Measurements from ENCODE around the gene LCT.

Gene LCT

DNA sequence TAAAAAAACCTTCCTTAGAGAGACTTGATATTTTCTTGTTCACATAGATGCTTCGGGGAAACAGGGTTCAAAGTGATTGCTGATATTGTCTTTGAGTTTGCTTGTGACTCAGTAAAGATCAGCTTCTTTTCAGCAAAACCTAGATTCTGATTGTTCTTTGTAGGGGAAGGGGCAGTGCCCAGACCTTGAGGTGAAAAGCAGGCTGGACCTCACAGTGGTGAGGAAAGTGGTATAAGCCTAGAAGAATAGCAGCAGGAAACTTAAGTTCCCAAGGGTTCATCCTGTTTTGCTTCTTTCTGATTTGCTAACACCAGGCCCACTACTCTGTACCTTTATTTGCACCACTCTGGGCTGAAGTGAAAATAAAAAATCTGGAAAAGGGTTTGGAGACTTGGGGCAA lies 74.5 kb downstream of the LCT start:
- in situ Hi-C loops (cut with HindIII; ENCODE audit: low sequenced_read_pairs): no loop called here
- TF ChIP-seq, protein P1, sequence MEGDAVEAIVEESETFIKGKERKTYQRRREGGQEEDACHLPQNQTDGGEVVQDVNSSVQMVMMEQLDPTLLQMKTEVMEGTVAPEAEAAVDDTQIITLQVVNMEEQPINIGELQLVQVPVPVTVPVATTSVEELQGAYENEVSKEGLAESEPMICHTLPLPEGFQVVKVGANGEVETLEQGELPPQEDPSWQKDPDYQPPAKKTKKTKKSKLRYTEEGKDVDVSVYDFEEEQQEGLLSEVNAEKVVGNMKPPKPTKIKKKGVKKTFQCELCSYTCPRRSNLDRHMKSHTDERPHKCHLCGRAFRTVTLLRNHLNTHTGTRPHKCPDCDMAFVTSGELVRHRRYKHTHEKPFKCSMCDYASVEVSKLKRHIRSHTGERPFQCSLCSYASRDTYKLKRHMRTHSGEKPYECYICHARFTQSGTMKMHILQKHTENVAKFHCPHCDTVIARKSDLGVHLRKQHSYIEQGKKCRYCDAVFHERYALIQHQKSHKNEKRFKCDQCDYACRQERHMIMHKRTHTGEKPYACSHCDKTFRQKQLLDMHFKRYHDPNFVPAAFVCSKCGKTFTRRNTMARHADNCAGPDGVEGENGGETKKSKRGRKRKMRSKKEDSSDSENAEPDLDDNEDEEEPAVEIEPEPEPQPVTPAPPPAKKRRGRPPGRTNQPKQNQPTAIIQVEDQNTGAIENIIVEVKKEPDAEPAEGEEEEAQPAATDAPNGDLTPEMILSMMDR (IDR thresholded peaks at IDR 0.05; ENCODE audit: low read depth, low read length, missing control alignments): no peak
- DNase-seq (ENCODE audit: low read depth): no peak
- no peak overlapping the region for H3K4me3 ChIP-seq (ENCODE audit: low read depth, low read length)

DNA sequence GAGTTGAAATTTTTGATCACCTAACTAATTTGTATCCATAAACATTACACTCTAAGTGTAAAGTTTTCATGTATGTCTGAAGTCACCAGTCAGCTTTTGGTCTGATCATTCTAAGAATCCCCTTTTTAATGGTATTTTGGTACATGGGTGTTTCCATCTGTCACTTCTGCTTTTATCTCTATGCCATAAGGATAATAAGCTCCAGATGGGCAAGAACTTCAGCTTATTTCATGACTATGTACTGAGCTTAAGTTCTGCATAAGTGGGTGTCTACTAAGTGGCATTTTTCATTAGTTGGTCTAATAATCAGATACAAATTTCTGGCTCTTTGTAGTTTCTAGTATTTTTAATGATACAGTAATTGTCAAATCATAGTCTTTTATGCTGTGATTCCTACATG lies 75.0 kb downstream of the LCT start:
- DNase-seq (ENCODE audit: low read depth): no peak
- no peak overlapping the region for H3K4me3 ChIP-seq (ENCODE audit: low read depth, low read length)
- TF ChIP-seq, protein P1 (IDR thresholded peaks at IDR 0.05; ENCODE audit: low read depth, low read length, missing control alignments): no peak
- in situ Hi-C loops (cut with HindIII; ENCODE audit: low sequenced_read_pairs): no loop called here

DNA sequence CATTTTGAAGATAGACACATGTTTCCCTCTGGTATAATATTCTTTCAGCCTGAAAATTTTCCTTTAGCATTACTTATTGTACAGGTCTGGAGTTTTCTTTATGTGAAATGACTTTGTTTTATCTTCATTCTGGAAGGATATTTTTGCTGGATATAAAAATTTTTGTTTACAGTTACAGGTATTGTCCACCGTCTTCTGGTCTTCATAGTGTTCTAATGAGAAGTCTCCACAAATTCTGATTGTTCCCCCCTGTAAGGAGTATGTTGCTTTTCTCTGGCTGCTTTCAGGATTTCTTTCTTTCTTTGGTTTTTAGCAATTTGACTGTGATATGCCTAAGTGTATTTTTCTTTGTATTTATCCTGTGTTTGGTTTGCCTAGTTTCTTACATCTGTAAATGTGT lies 80.3 kb downstream of the LCT start:
- in situ Hi-C loops (cut with HindIII; ENCODE audit: low sequenced_read_pairs): no loop called here
- TF ChIP-seq, protein P1 (IDR thresholded peaks at IDR 0.05; ENCODE audit: low read depth, low read length, missing control alignments): no peak
- no peak overlapping the region for H3K4me3 ChIP-seq (ENCODE audit: low read depth, low read length)
- no peak for DNase-seq (ENCODE audit: low read depth)

DNA sequence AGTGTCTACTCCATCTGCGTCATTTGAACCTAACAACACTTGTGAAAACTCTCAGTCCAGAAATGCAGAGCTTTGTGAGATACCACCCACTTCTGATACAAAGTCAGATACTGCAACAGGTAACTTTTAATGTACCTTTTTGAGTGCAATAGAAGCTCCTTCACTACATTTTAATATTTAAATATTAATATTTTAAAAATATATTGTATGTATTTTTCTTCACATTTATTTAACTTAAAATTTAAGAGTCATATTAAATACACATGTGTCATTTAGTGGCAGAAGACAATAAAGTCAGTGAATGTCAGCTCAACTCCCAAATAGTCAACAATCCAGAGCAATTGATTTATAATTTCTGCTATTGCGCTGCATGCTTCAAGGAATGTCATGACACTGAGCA lies 81.4 kb downstream of the LCT start:
- in situ Hi-C loops (cut with HindIII; ENCODE audit: low sequenced_read_pairs): no loop called here
- no peak overlapping the region for H3K4me3 ChIP-seq (ENCODE audit: low read depth, low read length)

DNA sequence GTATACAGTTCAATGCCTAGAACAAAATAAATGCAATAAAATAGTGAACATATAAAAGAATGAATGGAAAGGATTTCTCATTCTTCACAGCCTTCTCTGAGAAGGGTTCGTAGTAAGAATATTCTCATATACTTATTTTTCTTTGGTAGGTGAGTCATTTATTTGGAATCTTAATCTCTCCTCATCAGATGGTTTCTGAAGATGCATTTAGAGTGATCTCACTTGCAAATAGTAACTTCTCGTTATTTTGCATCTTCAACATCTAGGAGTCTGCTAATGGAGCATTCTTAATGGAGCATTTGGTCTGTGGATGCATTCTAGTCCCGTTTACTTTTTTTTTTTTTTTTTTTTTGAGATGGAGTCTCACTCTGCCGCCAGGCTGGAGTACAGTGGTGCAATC lies 91.4 kb downstream of the LCT start:
- peak; percentile 34 for DNase-seq (ENCODE audit: low read depth)
- TF ChIP-seq, protein P1 (IDR thresholded peaks at IDR 0.05; ENCODE audit: low read depth, low read length, missing control alignments): no peak
- H3K4me3 ChIP-seq (ENCODE audit: low read depth, low read length): no peak overlapping the region
- in situ Hi-C loops (cut with HindIII; ENCODE audit: low sequenced_read_pairs): no loop called here

More for the DNA sequence above, 81.4 kb downstream of the LCT start:
- DNase-seq (ENCODE audit: low read depth): no peak
- TF ChIP-seq, protein P1 (IDR thresholded peaks at IDR 0.05; ENCODE audit: low read depth, low read length, missing control alignments): no peak

DNA sequence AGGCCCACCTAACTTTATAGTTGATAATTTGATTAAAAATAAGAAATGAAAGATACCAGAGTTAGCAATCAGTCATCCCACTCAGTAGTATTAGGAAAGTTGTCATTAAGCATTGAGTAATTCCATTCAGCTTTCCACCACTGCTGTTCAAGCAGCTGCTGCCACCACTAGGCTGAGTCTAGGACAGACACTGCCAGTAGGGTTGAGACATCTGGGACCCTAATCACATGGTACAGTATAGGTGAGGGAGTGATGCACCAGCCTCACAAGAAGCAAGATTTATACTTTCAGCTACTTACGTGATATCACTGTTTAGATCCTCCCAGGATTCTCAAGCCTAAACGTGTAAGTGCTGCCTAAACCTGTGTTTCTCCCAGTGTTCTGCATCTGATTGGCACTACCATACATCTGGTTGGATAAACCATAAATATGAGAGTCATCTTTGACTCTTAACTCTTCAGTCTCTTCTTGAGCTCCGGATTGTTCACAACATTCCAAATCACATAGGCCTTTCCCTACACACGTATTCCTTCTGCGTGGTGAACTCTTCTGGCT lies 92.1 kb downstream of the LCT start:
- TF ChIP-seq, protein P1 (IDR thresholded peaks at IDR 0.05; ENCODE audit: low read depth, low read length, missing control alignments): no peak

More for the DNA sequence above, 92.1 kb downstream of the LCT start:
- DNase-seq (ENCODE audit: low read depth): no peak
- H3K4me3 ChIP-seq (ENCODE audit: low read depth, low read length): no peak overlapping the region
- in situ Hi-C loops (cut with HindIII; ENCODE audit: low sequenced_read_pairs): no loop called here

Data from astrocyte of the cerebellum (primary cell).